ENCODE measurements around the gene PRKG1. TPM values are rescaled to one million over a fixed set of nuclear protein-coding genes. Genes with fewer than 3 reads are reported as not detected.
"Not testable (repeated sequence)": the region's sequence is repeated elsewhere in the genome, so short reads cannot be mapped to it uniquely, and the experiment has no call there.

PRKG1 gene
- polyA plus RNA-seq, 2 donors, result 0.84 to 0.87 TPM

GRCh38 chr10:51156926-51157325 lies 82.6 kb downstream of the PRKG1 start:
- no peaks in the 10 kb centered on the region for H3K36me3 ChIP-seq (ENCODE audit: control insufficient read depth in 2 of 2, insufficient read depth in 2 of 2, low read length in 1 of 2)
- WGBS, 2 donors, result 81 to 83% methylated on average over 4 of the region's 4 CpGs

GRCh38 chr10:51158832-51159231 lies 84.5 kb downstream of the PRKG1 start:
- Histone ChIP-seq H3K4me1 (ENCODE audit: control insufficient read depth in 2 of 2, insufficient read depth in 2 of 2, low read length in 1 of 2) (no peaks in the 10 kb centered on the region), H3K9me3 (ENCODE audit: control insufficient read depth in 2 of 2, insufficient read depth in 1 of 2, low read depth in 1 of 2, low read length in 1 of 2) (no peaks in the 10 kb centered on the region), H3K4me3 (ENCODE audit: low read depth in 1 of 2, low read length in 2 of 2) (no peak overlapping the region), H3K27me3 (ENCODE audit: control insufficient read depth in 1 of 2, insufficient read depth in 2 of 2, low read length in 2 of 2) (no peaks in the 10 kb centered on the region), H3K27ac (ENCODE audit: low read depth in 2 of 2, low read length in 1 of 2) (no peak overlapping the region), H3K36me3 (ENCODE audit: control insufficient read depth in 2 of 2, insufficient read depth in 2 of 2, low read length in 1 of 2) (no peaks in the 10 kb centered on the region)
- 93 to 95% methylated on average over 3 of the region's 3 CpGs for WGBS, 2 donors

More at GRCh38 chr10:51156926-51157325, 82.6 kb downstream of the PRKG1 start:
- Histone ChIP-seq H3K27me3 (ENCODE audit: control insufficient read depth in 1 of 2, insufficient read depth in 2 of 2, low read length in 2 of 2) (no peaks in the 10 kb centered on the region), H3K4me3 (ENCODE audit: low read depth in 1 of 2, low read length in 2 of 2) (no peak overlapping the region), H3K27ac (ENCODE audit: low read depth in 2 of 2, low read length in 1 of 2) (no peak overlapping the region), H3K9me3 (ENCODE audit: control insufficient read depth in 2 of 2, insufficient read depth in 1 of 2, low read depth in 1 of 2, low read length in 1 of 2) (no peaks in the 10 kb centered on the region), H3K4me1 (ENCODE audit: control insufficient read depth in 2 of 2, insufficient read depth in 2 of 2, low read length in 1 of 2) (no peaks in the 10 kb centered on the region)

GRCh38 chr10:51159841-51160240 lies 85.6 kb downstream of the PRKG1 start:
- Histone ChIP-seq H3K4me3 (ENCODE audit: low read depth in 1 of 2, low read length in 2 of 2) (no peak overlapping the region), H3K9me3 (ENCODE audit: control insufficient read depth in 2 of 2, insufficient read depth in 1 of 2, low read depth in 1 of 2, low read length in 1 of 2) (no peaks in the 10 kb centered on the region), H3K27ac (ENCODE audit: low read depth in 2 of 2, low read length in 1 of 2) (no peak overlapping the region), H3K27me3 (ENCODE audit: control insufficient read depth in 1 of 2, insufficient read depth in 2 of 2, low read length in 2 of 2) (no peaks in the 10 kb centered on the region), H3K36me3 (ENCODE audit: control insufficient read depth in 2 of 2, insufficient read depth in 2 of 2, low read length in 1 of 2) (no peaks in the 10 kb centered on the region), H3K4me1 (ENCODE audit: control insufficient read depth in 2 of 2, insufficient read depth in 2 of 2, low read length in 1 of 2) (no peaks in the 10 kb centered on the region)
- WGBS, 2 donors, result 92 to 96% methylated on average over 1 of the region's 1 CpG

GRCh38 chr10:51162002-51162401 lies 87.7 kb downstream of the PRKG1 start:
- H3K27me3 ChIP-seq (ENCODE audit: control insufficient read depth in 1 of 2, insufficient read depth in 2 of 2, low read length in 2 of 2), result no peaks in the 10 kb centered on the region
- H3K27ac ChIP-seq (ENCODE audit: low read depth in 2 of 2, low read length in 1 of 2), result no peak overlapping the region
- no peaks in the 10 kb centered on the region for H3K9me3 ChIP-seq (ENCODE audit: control insufficient read depth in 2 of 2, insufficient read depth in 1 of 2, low read depth in 1 of 2, low read length in 1 of 2)
- no peaks in the 10 kb centered on the region for H3K36me3 ChIP-seq (ENCODE audit: control insufficient read depth in 2 of 2, insufficient read depth in 2 of 2, low read length in 1 of 2)
- H3K4me3 ChIP-seq (ENCODE audit: low read depth in 1 of 2, low read length in 2 of 2), result no peak overlapping the region
- WGBS, 2 donors, result 52 to 54% methylated on average over 1 of the region's 1 CpG
- H3K4me1 ChIP-seq (ENCODE audit: control insufficient read depth in 2 of 2, insufficient read depth in 2 of 2, low read length in 1 of 2), result no peaks in the 10 kb centered on the region

GRCh38 chr10:51163380-51164049 lies 89.2 kb downstream of the PRKG1 start:
- H3K4me1 ChIP-seq (ENCODE audit: control insufficient read depth in 2 of 2, insufficient read depth in 2 of 2, low read length in 1 of 2), result not testable (repeated sequence)

GRCh38 chr10:51168086-51168815 lies 94.0 kb downstream of the PRKG1 start:
- H3K9me3 ChIP-seq (ENCODE audit: control insufficient read depth in 2 of 2, insufficient read depth in 1 of 2, low read depth in 1 of 2, low read length in 1 of 2), result no peaks in the 10 kb centered on the region
- no peak overlapping the region for H3K4me3 ChIP-seq (ENCODE audit: low read depth in 1 of 2, low read length in 2 of 2)
- 47 to 57% methylated on average over 2 of the region's 2 CpGs for WGBS, 2 donors
- H3K27me3 ChIP-seq (ENCODE audit: control insufficient read depth in 1 of 2, insufficient read depth in 2 of 2, low read length in 2 of 2), result no peaks in the 10 kb centered on the region
- no peaks in the 10 kb centered on the region for H3K4me1 ChIP-seq (ENCODE audit: control insufficient read depth in 2 of 2, insufficient read depth in 2 of 2, low read length in 1 of 2)
- no peaks in the 10 kb centered on the region for H3K36me3 ChIP-seq (ENCODE audit: control insufficient read depth in 2 of 2, insufficient read depth in 2 of 2, low read length in 1 of 2)
- H3K27ac ChIP-seq (ENCODE audit: low read depth in 2 of 2, low read length in 1 of 2), result no peak overlapping the region

More at GRCh38 chr10:51163380-51164049, 89.2 kb downstream of the PRKG1 start:
- not testable (repeated sequence) for H3K9me3 ChIP-seq (ENCODE audit: control insufficient read depth in 2 of 2, insufficient read depth in 1 of 2, low read depth in 1 of 2, low read length in 1 of 2); H3K27ac ChIP-seq (ENCODE audit: low read depth in 2 of 2, low read length in 1 of 2); H3K36me3 ChIP-seq (ENCODE audit: control insufficient read depth in 2 of 2, insufficient read depth in 2 of 2, low read length in 1 of 2); H3K4me3 ChIP-seq (ENCODE audit: low read depth in 1 of 2, low read length in 2 of 2); H3K27me3 ChIP-seq (ENCODE audit: control insufficient read depth in 1 of 2, insufficient read depth in 2 of 2, low read length in 2 of 2)
- WGBS, 2 donors, result 95 to 96% methylated on average over 28 to 30 of the region's 30 CpGs

- Histone ChIP-seq H3K4me1 (ENCODE audit: control insufficient read depth in 2 of 2, insufficient read depth in 2 of 2, low read length in 1 of 2) (no peaks in the 10 kb centered on the region), H3K27ac (ENCODE audit: low read depth in 2 of 2, low read length in 1 of 2) (no peak overlapping the region), H3K27me3 (ENCODE audit: control insufficient read depth in 1 of 2, insufficient read depth in 2 of 2, low read length in 2 of 2) (no peaks in the 10 kb centered on the region), H3K4me3 (ENCODE audit: low read depth in 1 of 2, low read length in 2 of 2) (no peak overlapping the region), H3K9me3 (ENCODE audit: control insufficient read depth in 2 of 2, insufficient read depth in 1 of 2, low read depth in 1 of 2, low read length in 1 of 2) (no peaks in the 10 kb centered on the region), H3K36me3 (ENCODE audit: control insufficient read depth in 2 of 2, insufficient read depth in 2 of 2, low read length in 1 of 2) (no peaks in the 10 kb centered on the region)
- 70 to 72% methylated on average over 1 of the region's 1 CpG for WGBS, 2 donors
Observed at GRCh38 chr10:51169111-51169510, 94.8 kb downstream of the PRKG1 start.

GRCh38 chr10:51170518-51171245 lies 96.4 kb downstream of the PRKG1 start:
- Histone ChIP-seq H3K4me3 (ENCODE audit: low read depth in 1 of 2, low read length in 2 of 2) (no peak overlapping the region), H3K27me3 (ENCODE audit: control insufficient read depth in 1 of 2, insufficient read depth in 2 of 2, low read length in 2 of 2) (no peaks in the 10 kb centered on the region), H3K27ac (ENCODE audit: low read depth in 2 of 2, low read length in 1 of 2) (no peak overlapping the region), H3K9me3 (ENCODE audit: control insufficient read depth in 2 of 2, insufficient read depth in 1 of 2, low read depth in 1 of 2, low read length in 1 of 2) (no peaks in the 10 kb centered on the region), H3K4me1 (ENCODE audit: control insufficient read depth in 2 of 2, insufficient read depth in 2 of 2, low read length in 1 of 2) (no peaks in the 10 kb centered on the region), H3K36me3 (ENCODE audit: control insufficient read depth in 2 of 2, insufficient read depth in 2 of 2, low read length in 1 of 2) (no peaks in the 10 kb centered on the region)
- 62 to 90% methylated on average over 2 of the region's 2 CpGs for WGBS, 2 donors

GRCh38 chr10:51171946-51172345 lies 97.7 kb downstream of the PRKG1 start:
- H3K27ac ChIP-seq (ENCODE audit: low read depth in 2 of 2, low read length in 1 of 2), result no peak overlapping the region
- H3K27me3 ChIP-seq (ENCODE audit: control insufficient read depth in 1 of 2, insufficient read depth in 2 of 2, low read length in 2 of 2), result no peaks in the 10 kb centered on the region
- H3K4me3 ChIP-seq (ENCODE audit: low read depth in 1 of 2, low read length in 2 of 2), result no peak overlapping the region
- no peaks in the 10 kb centered on the region for H3K4me1 ChIP-seq (ENCODE audit: control insufficient read depth in 2 of 2, insufficient read depth in 2 of 2, low read length in 1 of 2)
- H3K36me3 ChIP-seq (ENCODE audit: control insufficient read depth in 2 of 2, insufficient read depth in 2 of 2, low read length in 1 of 2), result no peaks in the 10 kb centered on the region
- 81 to 87% methylated on average over 2 of the region's 2 CpGs for WGBS, 2 donors
- no peaks in the 10 kb centered on the region for H3K9me3 ChIP-seq (ENCODE audit: control insufficient read depth in 2 of 2, insufficient read depth in 1 of 2, low read depth in 1 of 2, low read length in 1 of 2)

All from esophagus (tissue), 2 donors.